GM06990 (cell line): ENCODE measurements around the gene S1PR5.
"Not testable (repeated sequence)": the region's sequence is repeated elsewhere in the genome, so short reads cannot be mapped to it uniquely, and the experiment has no call there.

Experiments used
- DNase-seq: peaks from one replicate; pipeline ENCODE4 v3.0.0-alpha.2; 2011; ENCODE audit not compliant: insufficient read length; ENCODE audit errors: extremely low read depth
- H3K27me3 ChIP-seq: replicated peaks from 2 replicates; pipeline ENCODE4 v1.6.0; 2011; ENCODE audit warnings: low read length; ENCODE audit not compliant: control insufficient read depth, insufficient read depth
- H3K36me3 ChIP-seq: 2 replicates; pipeline ENCODE4 v1.5.1; 2011; ENCODE audit warnings: low read length; ENCODE audit not compliant: control insufficient read depth, insufficient read depth
- H3K4me3 ChIP-seq: replicated peaks from 2 replicates; pipeline ENCODE4 v1.5.1; 2011; ENCODE audit warnings: low read depth, mild to moderate bottlenecking, control low read depth, low read length
- TF ChIP-seq, protein P1 (sequence below): IDR thresholded peaks from 2 replicates; pipeline ENCODE4 v1.5.1; 2011; ENCODE audit warnings: low read length, control low read depth, mild to moderate bottlenecking, inconsistent platforms; ENCODE audit not compliant: insufficient read depth, poor library complexity, severe bottlenecking

The S1PR5 gene

GRCh38 chr19:10553943-10554381, 36.7 kb upstream of the S1PR5 start:
- H3K4me3 ChIP-seq: no peak overlapping the region
- TF ChIP-seq, protein P1, sequence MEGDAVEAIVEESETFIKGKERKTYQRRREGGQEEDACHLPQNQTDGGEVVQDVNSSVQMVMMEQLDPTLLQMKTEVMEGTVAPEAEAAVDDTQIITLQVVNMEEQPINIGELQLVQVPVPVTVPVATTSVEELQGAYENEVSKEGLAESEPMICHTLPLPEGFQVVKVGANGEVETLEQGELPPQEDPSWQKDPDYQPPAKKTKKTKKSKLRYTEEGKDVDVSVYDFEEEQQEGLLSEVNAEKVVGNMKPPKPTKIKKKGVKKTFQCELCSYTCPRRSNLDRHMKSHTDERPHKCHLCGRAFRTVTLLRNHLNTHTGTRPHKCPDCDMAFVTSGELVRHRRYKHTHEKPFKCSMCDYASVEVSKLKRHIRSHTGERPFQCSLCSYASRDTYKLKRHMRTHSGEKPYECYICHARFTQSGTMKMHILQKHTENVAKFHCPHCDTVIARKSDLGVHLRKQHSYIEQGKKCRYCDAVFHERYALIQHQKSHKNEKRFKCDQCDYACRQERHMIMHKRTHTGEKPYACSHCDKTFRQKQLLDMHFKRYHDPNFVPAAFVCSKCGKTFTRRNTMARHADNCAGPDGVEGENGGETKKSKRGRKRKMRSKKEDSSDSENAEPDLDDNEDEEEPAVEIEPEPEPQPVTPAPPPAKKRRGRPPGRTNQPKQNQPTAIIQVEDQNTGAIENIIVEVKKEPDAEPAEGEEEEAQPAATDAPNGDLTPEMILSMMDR: no peak
- DNase-seq: peak; percentile 66
- H3K27me3 ChIP-seq: no peaks in the 10 kb centered on the region
- peaks cover 39% of the 10 kb centered on the region for H3K36me3 ChIP-seq

GRCh38 chr19:10553087-10553667, 35.9 kb upstream of the S1PR5 start:
- DNase-seq: no peak
- Histone ChIP-seq H3K36me3 (peaks cover 39% of the 10 kb centered on the region), H3K4me3 (no peak overlapping the region), H3K27me3 (no peaks in the 10 kb centered on the region)
- TF ChIP-seq, protein P1: no peak

- Histone ChIP-seq H3K4me3 (no peak overlapping the region), H3K36me3 (peaks cover 35% of the 10 kb centered on the region), H3K27me3 (no peaks in the 10 kb centered on the region)
- TF ChIP-seq, protein P1: no peak
- no peak for DNase-seq
These were observed 35.3 kb upstream of the S1PR5 start for GRCh38 chr19:10552510-10553053.

- H3K36me3 ChIP-seq: peaks cover 39% of the 10 kb centered on the region
- no peak for DNase-seq
- TF ChIP-seq, protein P1: peak; percentile 3
- no peak overlapping the region for H3K4me3 ChIP-seq
- H3K27me3 ChIP-seq: no peaks in the 10 kb centered on the region
These were observed 34.6 kb upstream of the S1PR5 start for GRCh38 chr19:10551698-10552301.

DNA sequence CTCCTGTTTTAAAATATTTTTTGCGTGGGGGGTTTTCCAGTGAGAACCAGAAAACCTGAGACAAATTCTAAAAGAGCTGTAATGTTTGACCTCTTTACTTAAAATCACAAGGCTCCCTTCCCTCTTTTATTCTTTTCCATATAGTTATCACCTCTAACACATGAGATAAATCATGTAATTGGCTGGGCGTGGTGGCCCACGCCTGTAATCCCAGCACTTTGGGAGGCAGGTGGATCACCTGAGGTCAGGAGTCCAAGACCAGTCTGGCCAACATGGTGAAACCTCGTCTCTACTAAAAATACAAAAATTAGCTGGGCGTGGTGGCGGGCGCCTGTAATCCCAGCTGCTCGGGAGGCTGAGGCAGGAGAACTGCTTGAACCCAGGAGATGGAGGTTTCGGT, 33.8 kb upstream of the S1PR5 start:
- H3K27me3 ChIP-seq, DNase-seq, H3K4me3 ChIP-seq: not testable (repeated sequence)
- H3K36me3 ChIP-seq: peaks cover 38% of the 10 kb centered on the region

DNA sequence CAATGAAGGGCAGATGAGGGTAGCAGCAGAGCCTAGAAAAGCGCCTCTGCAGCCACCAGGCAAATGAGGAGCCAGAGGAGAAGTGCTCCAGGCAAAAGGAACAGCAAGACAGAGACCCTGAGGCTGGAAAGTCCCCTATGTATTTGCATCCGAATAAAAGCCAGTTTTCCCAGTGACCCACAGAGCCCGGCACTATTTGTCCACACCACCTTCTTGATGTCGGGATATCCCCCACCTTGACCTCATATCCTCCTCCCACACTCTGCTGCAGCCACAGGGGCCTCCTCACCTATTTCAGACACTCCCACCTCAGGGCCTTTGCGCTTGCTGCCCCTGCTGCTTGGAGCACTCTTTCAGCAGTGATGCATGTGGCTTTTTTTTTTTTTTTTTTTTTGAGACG, 33.1 kb upstream of the S1PR5 start:
- peaks cover 35% of the 10 kb centered on the region for H3K36me3 ChIP-seq

More for the DNA sequence above, 33.1 kb upstream of the S1PR5 start:
- TF ChIP-seq, protein P1: no peak
- Histone ChIP-seq H3K27me3 (no peaks in the 10 kb centered on the region), H3K4me3 (no peak overlapping the region)
- DNase-seq: no peak
